Loucy (cell line): ENCODE data around the gene CD300LD.

Experiments used
- CTCF ChIP-seq: fragments of 200-600 bp; sonication (generic); conservative IDR thresholded peaks from 2 replicates; pipeline ENCODE4 v1.5.1; 2014; ENCODE audit warnings: mild to moderate bottlenecking, antibody characterized with exemption, low read length
- EZH2phosphoT487 ChIP-seq: fragments of 200-600 bp; IDR thresholded peaks from 2 replicates; pipeline ENCODE4 v1.6.1; 2018; ENCODE audit warnings: antibody characterized with exemption, mild to moderate bottlenecking, moderate library complexity, borderline replicate concordance

GRCh38 chr17:74558882-74559519 is 33.1 kb downstream of the CD300LD start:
- TF ChIP-seq CTCF (no peak), EZH2phosphoT487 (no peak)
